B cell (primary cell): ENCODE data around the gene IPO13. TPM values are rescaled to one million over a fixed set of nuclear protein-coding genes. Genes with fewer than 3 reads are reported as not detected.

ENCODE experiments used
- ATAC-seq: fragments of 200-7000 bp; cut with Tn5 transposase; one replicate; pipeline ENCODE4 v1.10.0; 2021; ENCODE audit warnings: low read depth, mild to moderate bottlenecking, moderate number of reproducible peaks, moderate library complexity
- CTCF ChIA-PET: fragments of 350-600 bp; sonication (Branson Sonifier 250); formaldehyde crosslinking; loops from one replicate; lab custom pipeline; 2021; ENCODE audit warnings: antibody characterized with exemption, inconsistent platforms; lab: Charles Lee
- POLR2A ChIA-PET: fragments of 350-600 bp; sonication (Branson Sonifier 250); formaldehyde crosslinking; loops from one replicate; lab custom pipeline; 2021; ENCODE audit warnings: antibody characterized with exemption; lab: Charles Lee
- DNase-seq: peaks from one replicate; pipeline ENCODE4 v3.0.0; 2013
- H2AFZ ChIP-seq: 2 replicates; pipeline ENCODE4 v1.6.1; 2012; ENCODE audit warnings: mild to moderate bottlenecking, low read depth, low read length; ENCODE audit not compliant: insufficient read depth, poor library complexity, severe bottlenecking
- H3K27ac ChIP-seq, 2 donors: 1 replicate in 1 of 2; 2 replicates in 1 of 2; pipeline ENCODE4 v1.5.1; 2012 to 2013; ENCODE audit warnings: low read length in 2 of 2, mild to moderate bottlenecking in 2 of 2, moderate library complexity in 1 of 2
- H3K27me3 ChIP-seq, 4 experiments: fragments of 200-600 bp in 1 of 4; sonication (generic) in 1 of 4; replicated peaks in 1 of 4; 1 replicate in 2 of 4; 2 replicates in 2 of 4; pipeline versions ENCODE4 v1.6.1 to v1.7.0; 2013 to 2016; ENCODE audit warnings: low read length in 3 of 4, mild to moderate bottlenecking in 2 of 4, mixed read lengths in 1 of 4, moderate library complexity in 1 of 4; ENCODE audit not compliant: insufficient read depth in 4 of 4, control insufficient read depth in 3 of 4; ENCODE audit errors: control extremely low read depth in 1 of 4
- H3K36me3 ChIP-seq, 2 experiments: replicated peaks in 1 of 2; 1 replicate in 1 of 2; 2 replicates in 1 of 2; pipeline versions ENCODE4 v1.6.1 to v1.7.1; 2013; ENCODE audit warnings: low read length in 1 of 2; ENCODE audit not compliant: insufficient read depth in 2 of 2, control insufficient read depth in 1 of 2; ENCODE audit errors: control extremely low read depth in 1 of 2, extremely low read depth in 1 of 2
- H3K4me1 ChIP-seq, 2 donors: fragments of 200-600 bp in 1 of 2; sonication (generic) in 1 of 2; 1 replicate in 1 of 2; 2 replicates in 1 of 2; pipeline versions ENCODE4 v1.5.1 to v1.6.1; 2013 to 2017; ENCODE audit warnings: low read length in 2 of 2; ENCODE audit not compliant: control insufficient read depth in 2 of 2, insufficient read depth in 2 of 2
- H3K4me2 ChIP-seq: replicated peaks from 2 replicates; pipeline ENCODE3; 2012; ENCODE audit warnings: mild to moderate bottlenecking, low read depth, low read length; ENCODE audit not compliant: poor library complexity, severe bottlenecking
- H3K4me3 ChIP-seq, 5 experiments: fragments of 200-600 bp in 1 of 5; sonication (generic) in 1 of 5; 1 replicate in 3 of 5; 2 replicates in 2 of 5; pipeline versions ENCODE4 v1.5.1 to v1.7.0; 2011 to 2016; ENCODE audit warnings: low read length in 4 of 5, mild to moderate bottlenecking in 4 of 5, low read depth in 2 of 5, control low read depth in 1 of 5, moderate library complexity in 1 of 5; ENCODE audit not compliant: insufficient read depth in 1 of 5; ENCODE audit errors: control extremely low read depth in 1 of 5, extremely low read depth in 1 of 5
- H3K79me2 ChIP-seq: fragments of 200-600 bp; sonication (generic); one replicate; pipeline ENCODE4 v1.6.0; 2016; ENCODE audit warnings: low read length; ENCODE audit not compliant: control insufficient read depth, insufficient read depth
- H3K9ac ChIP-seq: fragments of 200-600 bp; sonication (generic); 2 replicates; pipeline ENCODE4 v1.6.1; 2017; ENCODE audit warnings: mild to moderate bottlenecking, low read length, moderate library complexity
- H3K9me3 ChIP-seq, 3 donors: one replicate each; pipeline versions ENCODE4 v1.6.1 to v1.7.1; 2013; ENCODE audit warnings: low read length in 2 of 3; ENCODE audit not compliant: control insufficient read depth in 2 of 3, insufficient read depth in 1 of 3; ENCODE audit errors: control extremely low read depth in 1 of 3
- H4K20me1 ChIP-seq: 2 replicates; pipeline ENCODE4 v1.6.0; 2012; ENCODE audit warnings: mild to moderate bottlenecking, low read length; ENCODE audit not compliant: insufficient read depth, control insufficient read depth, poor library complexity, severe bottlenecking
- H3K27ac Mint-ChIP-seq: one replicate; pipeline ENCODE4 v1.8.0; 2021; ENCODE audit warnings: mixed read lengths
- H3K27me3 Mint-ChIP-seq: one replicate; pipeline ENCODE4 v1.8.0; 2021; ENCODE audit warnings: mixed read lengths
- H3K4me1 Mint-ChIP-seq: one replicate; pipeline ENCODE4 v1.8.0; 2021; ENCODE audit warnings: mixed read lengths
- H3K4me3 Mint-ChIP-seq: one replicate; pipeline ENCODE4 v1.8.0; 2021; ENCODE audit warnings: mixed read lengths
- H3K9me3 Mint-ChIP-seq: one replicate; pipeline ENCODE4 v1.8.0; 2022; ENCODE audit warnings: mixed read lengths; ENCODE audit not compliant: insufficient read depth
- CTCF ChIP-seq: fragments of 200-600 bp; IDR thresholded peaks from one replicate; pipeline ENCODE4 v1.8.0; 2022; ENCODE audit warnings: antibody characterized with exemption, mild to moderate bottlenecking
- EZH2 ChIP-seq: IDR thresholded peaks from 2 replicates; pipeline ENCODE4 v1.6.1; 2012; ENCODE audit warnings: borderline replicate concordance, low read depth, mild to moderate bottlenecking, moderate library complexity, low read length; ENCODE audit not compliant: insufficient read depth, poor library complexity, severe bottlenecking
- WGBS: methylation state at CpG from one replicate; pipeline ENCODE4 v1.1.5; 2013; ENCODE audit warnings: missing lambda C conversion rate; ENCODE audit not compliant: insufficient coverage; 5-methylcytosine and 5-hydroxymethylcytosine counted together
- intact Hi-C: fragments of 100-400 bp; cut with micrococcal nuclease; formaldehyde crosslinking; loops from one replicate; pipeline ENCODE4 v1.10.0; 2022
- polyA plus RNA-seq: library from polyadenylated mRNA; depleted of rRNA; stranded (reverse); fragments of >200 nt; gene quantifications from 2 replicates; pipeline ENCODE4 v1.2.3, GENCODE V29; 2012
- total RNA-seq, 2 donors: library from RNA; stranded (reverse); fragments of 120-200 nt in 1 of 2; gene quantifications; 1 replicate in 1 of 2; 2 replicates in 1 of 2; pipeline versions ENCODE4 v1.2.3 to v1.2.4, GENCODE V29; 2013 to 2022

IPO13 gene
- total and polyA plus RNA-seq, 2 donors (not counting 1 experiment from before 2014, with no cell fraction given): 18.7 to 19.7 TPM

- ChIA-PET CTCF (no interaction called here), POLR2A (no interaction called here)
- Histone ChIP-seq H3K4me2 (no peak overlapping the region), H3K27me3 (no peaks in the 10 kb centered on the region), H3K27ac (no peak overlapping the region), H2AFZ (no peak overlapping the region), H3K4me1 (peaks cover 12 to 20% of the 10 kb centered on the region in 2 donors), H3K9me3 (no peaks in the 10 kb centered on the region), H3K9ac (no peak overlapping the region), H3K4me3 (no peak overlapping the region), H4K20me1 (peaks cover 8% of the 10 kb centered on the region), H3K36me3 (peaks cover 0 to 10% of the 10 kb centered on the region in 2 experiments), H3K79me2 (peaks cover 23% of the 10 kb centered on the region)
- H3K4me1 Mint-ChIP-seq: peaks cover 24% of the 10 kb centered on the region
- WGBS: 97% methylated on average over 4 of the region's 6 CpGs
- TF ChIP-seq CTCF: no peak
- TF ChIP-seq EZH2: no peak
- no peak for ATAC-seq
- intact Hi-C loops: no loop called here
- H3K27ac Mint-ChIP-seq: no peak overlapping the region
- no peaks in the 10 kb centered on the region for H3K9me3 Mint-ChIP-seq
- H3K27me3 Mint-ChIP-seq: no peaks in the 10 kb centered on the region
- peak overlapping the region; percentile 13 for H3K4me3 Mint-ChIP-seq
- no peak for DNase-seq
Observed at GRCh38 chr1:43968348-43968948, 21.7 kb downstream of the IPO13 start.

GRCh38 chr1:43969416-43969745 is 22.6 kb downstream of the IPO13 start:
- POLR2A ChIA-PET: interaction anchor here (0.7 kb wide), 1 partner anchor 10 kb away, joined by 4 read pairs; no protein-coding TSS in a partner anchor
- Mint-ChIP-seq H3K27me3 (no peaks in the 10 kb centered on the region), H3K4me3 (peak overlapping the region; percentile 95), H3K4me1 (peaks cover 34% of the 10 kb centered on the region), H3K27ac (no peak overlapping the region), H3K9me3 (no peaks in the 10 kb centered on the region)
- WGBS: 63% methylated on average over 6 of the region's 7 CpGs
- H3K9me3 ChIP-seq: no peaks in the 10 kb centered on the region
- DNase-seq (no peak), ATAC-seq (no peak)
- peak overlapping the region; percentile 81 for H2AFZ ChIP-seq
- CTCF ChIA-PET: interaction anchor here (0.7 to 1.7 kb wide), 3 partner anchors 23 to 36 kb away, joined by 3 to 4 read pairs (median 4); partner anchors contain the start of genes ARTN and IPO13
- H3K4me3 ChIP-seq: peak overlapping the region in 3 of 5 experiments; percentile 62 to 93 (median 83)
- H3K27me3 ChIP-seq: no peaks in the 10 kb centered on the region
- H3K79me2 ChIP-seq: peaks cover 23% of the 10 kb centered on the region
- peaks cover 8% of the 10 kb centered on the region for H4K20me1 ChIP-seq
- peaks cover 0 to 10% of the 10 kb centered on the region in 2 experiments for H3K36me3 ChIP-seq
- peaks cover 17 to 30% of the 10 kb centered on the region in 2 donors for H3K4me1 ChIP-seq
- H3K9ac ChIP-seq: peak overlapping the region; percentile 81
- H3K4me2 ChIP-seq: peak overlapping the region; percentile 96
- no peak for TF ChIP-seq CTCF
- TF ChIP-seq EZH2: no peak
- intact Hi-C loops: loop anchor here (1.0 kb wide), 2 partner anchors 23 to 319 kb away; partner anchors contain the start of genes IPO13 and KDM4A
- H3K27ac ChIP-seq: no peak overlapping the region
